Activated T-helper 17 cell treated with anti-CD3 and anti-CD28 coated beads, Interleukin-2, amount 50 U/mL, for 72 hours (primary cell): ENCODE results near the gene MSH6. TPM values are rescaled to one million over a fixed set of nuclear protein-coding genes. Genes with fewer than 3 reads are reported as not detected.

Experiments
- ATAC-seq: fragments of 150-1000 bp; cut with Tn5 transposase; replicated peaks from 2 replicates; pipeline ENCODE4 v1.10.0; 2021; ENCODE audit warnings: mild to moderate bottlenecking, moderate library complexity
- H3K27ac Mint-ChIP-seq: one replicate; pipeline ENCODE4 v1.8.0; 2022; ENCODE audit warnings: mixed read lengths
- H3K27me3 Mint-ChIP-seq: one replicate; pipeline ENCODE4 v1.8.0; 2022; ENCODE audit warnings: mixed read lengths
- H3K36me3 Mint-ChIP-seq: one replicate; pipeline ENCODE4 v1.8.0; 2022; ENCODE audit warnings: low read depth, mild to moderate bottlenecking, mixed read lengths
- H3K4me1 Mint-ChIP-seq: one replicate; pipeline ENCODE4 v1.8.0; 2022; ENCODE audit warnings: mixed read lengths
- H3K4me3 Mint-ChIP-seq: one replicate; pipeline ENCODE4 v1.8.0; 2022; ENCODE audit warnings: mild to moderate bottlenecking, mixed read lengths
- H3K9me3 Mint-ChIP-seq: one replicate; pipeline ENCODE4 v1.8.0; 2022; ENCODE audit warnings: mixed read lengths
- total RNA-seq, 2 donors: library from RNA; stranded (reverse); gene quantifications; one replicate each; pipeline ENCODE4 v1.2.3, GENCODE V29; 2022

Gene MSH6
- total RNA-seq, 2 donors from 2014 or later = 88.9 to 121 TPM

- H3K27me3 Mint-ChIP-seq = no peaks in the 10 kb centered on the region
- H3K9me3 Mint-ChIP-seq = no peaks in the 10 kb centered on the region
- H3K27ac Mint-ChIP-seq = no peak overlapping the region
- no peak for ATAC-seq
- H3K4me1 Mint-ChIP-seq = peaks cover 5% of the 10 kb centered on the region
- H3K36me3 Mint-ChIP-seq = peaks cover 100% of the 10 kb centered on the region
- H3K4me3 Mint-ChIP-seq = no peak overlapping the region
Measured at GRCh38 chr2:47801118-47801517, 18.2 kb downstream of the MSH6 start.

DNA sequence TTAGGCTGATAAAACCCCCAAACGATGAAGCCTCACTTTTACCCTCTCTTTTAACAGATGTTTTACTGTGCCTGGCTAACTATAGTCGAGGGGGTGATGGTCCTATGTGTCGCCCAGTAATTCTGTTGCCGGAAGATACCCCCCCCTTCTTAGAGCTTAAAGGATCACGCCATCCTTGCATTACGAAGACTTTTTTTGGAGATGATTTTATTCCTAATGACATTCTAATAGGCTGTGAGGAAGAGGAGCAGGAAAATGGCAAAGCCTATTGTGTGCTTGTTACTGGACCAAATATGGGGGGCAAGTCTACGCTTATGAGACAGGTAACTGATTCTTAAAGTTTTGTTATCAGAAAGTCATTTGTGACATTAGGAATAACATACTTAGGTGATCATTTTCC lies 20.4 kb downstream of the MSH6 start:
- no peak for ATAC-seq
- H3K9me3 Mint-ChIP-seq = no peaks in the 10 kb centered on the region
- peaks cover 100% of the 10 kb centered on the region for H3K36me3 Mint-ChIP-seq
- no peak overlapping the region for H3K4me3 Mint-ChIP-seq
- H3K27ac Mint-ChIP-seq = peak overlapping the region; percentile 2
- H3K4me1 Mint-ChIP-seq = peaks cover 5% of the 10 kb centered on the region
- no peaks in the 10 kb centered on the region for H3K27me3 Mint-ChIP-seq

DNA sequence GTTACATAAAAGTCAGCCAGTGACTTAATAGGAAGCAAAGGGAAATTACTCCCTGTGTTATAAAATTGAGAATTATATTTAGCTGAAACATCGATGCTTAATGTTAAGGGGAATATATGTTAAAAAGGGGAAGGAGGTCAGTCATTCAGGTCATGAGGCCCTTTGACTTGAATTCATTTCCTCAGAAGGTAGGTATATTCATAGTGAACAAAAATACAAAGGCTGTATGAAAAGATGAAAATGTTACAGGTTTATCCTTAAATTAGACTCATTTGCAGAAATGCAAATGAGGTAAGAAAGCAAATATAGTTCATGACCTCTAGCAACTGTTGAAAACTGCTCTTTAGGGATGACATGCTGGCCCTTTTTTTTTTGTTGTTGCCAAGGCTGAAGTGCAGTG lies 20.8 kb downstream of the MSH6 start:
- Mint-ChIP-seq H3K4me1 (peaks cover 5% of the 10 kb centered on the region), H3K4me3 (no peak overlapping the region), H3K27ac (peak overlapping the region; percentile 2), H3K9me3 (no peaks in the 10 kb centered on the region), H3K27me3 (no peaks in the 10 kb centered on the region), H3K36me3 (peaks cover 100% of the 10 kb centered on the region)
- ATAC-seq = peak; percentile 53

DNA sequence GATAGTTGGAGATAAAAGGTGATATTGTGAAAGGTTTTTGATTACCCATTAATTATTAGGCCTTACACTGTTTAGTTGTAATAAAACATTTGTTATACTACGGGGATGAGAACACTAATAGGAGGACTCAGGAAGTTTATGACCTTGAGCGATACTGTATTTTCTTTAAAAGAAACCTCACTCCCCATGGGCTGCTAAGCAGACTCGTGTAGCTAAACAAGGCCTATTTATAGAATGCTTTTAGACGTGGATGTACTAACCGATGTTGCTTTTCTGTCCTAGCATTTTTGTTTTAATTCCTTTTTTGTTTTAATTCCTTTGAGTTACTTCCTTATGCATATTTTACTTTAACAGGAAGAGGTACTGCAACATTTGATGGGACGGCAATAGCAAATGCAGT lies 22.9 kb downstream of the MSH6 start:
- H3K36me3 Mint-ChIP-seq = peaks cover 100% of the 10 kb centered on the region
- no peaks in the 10 kb centered on the region for H3K27me3 Mint-ChIP-seq
- H3K4me3 Mint-ChIP-seq = no peak overlapping the region
- H3K9me3 Mint-ChIP-seq = no peaks in the 10 kb centered on the region
- no peak overlapping the region for H3K27ac Mint-ChIP-seq
- ATAC-seq = no peak
- H3K4me1 Mint-ChIP-seq = no peaks in the 10 kb centered on the region

- no peak overlapping the region for H3K4me3 Mint-ChIP-seq
- H3K9me3 Mint-ChIP-seq = no peaks in the 10 kb centered on the region
- no peaks in the 10 kb centered on the region for H3K27me3 Mint-ChIP-seq
- H3K27ac Mint-ChIP-seq = peak overlapping the region; percentile 5
- peaks cover 5% of the 10 kb centered on the region for H3K4me1 Mint-ChIP-seq
- peaks cover 100% of the 10 kb centered on the region for H3K36me3 Mint-ChIP-seq
- peak; percentile 3 for ATAC-seq
Measured at GRCh38 chr2:47808614-47809013, 25.7 kb downstream of the MSH6 start.

GRCh38 chr2:47809903-47810302 lies 27.0 kb downstream of the MSH6 start:
- no peaks in the 10 kb centered on the region for H3K9me3 Mint-ChIP-seq
- H3K27ac Mint-ChIP-seq = no peak overlapping the region
- H3K4me3 Mint-ChIP-seq = no peak overlapping the region
- H3K4me1 Mint-ChIP-seq = peaks cover 5% of the 10 kb centered on the region
- H3K27me3 Mint-ChIP-seq = no peaks in the 10 kb centered on the region
- no peak for ATAC-seq
- H3K36me3 Mint-ChIP-seq = peaks cover 100% of the 10 kb centered on the region

- H3K9me3 Mint-ChIP-seq = no peaks in the 10 kb centered on the region
- ATAC-seq = no peak
- H3K36me3 Mint-ChIP-seq = peaks cover 100% of the 10 kb centered on the region
Measured at GRCh38 chr2:47810850-47811249, 27.9 kb downstream of the MSH6 start.

GRCh38 chr2:47811668-47812067 lies 28.7 kb downstream of the MSH6 start:
- no peak overlapping the region for H3K4me3 Mint-ChIP-seq
- H3K27ac Mint-ChIP-seq = peak overlapping the region; percentile 61
- H3K27me3 Mint-ChIP-seq = no peaks in the 10 kb centered on the region
- no peak for ATAC-seq
- H3K9me3 Mint-ChIP-seq = no peaks in the 10 kb centered on the region
- peaks cover 100% of the 10 kb centered on the region for H3K36me3 Mint-ChIP-seq
- peaks cover 5% of the 10 kb centered on the region for H3K4me1 Mint-ChIP-seq

More at GRCh38 chr2:47810850-47811249, 27.9 kb downstream of the MSH6 start:
- Mint-ChIP-seq H3K27me3 (no peaks in the 10 kb centered on the region), H3K4me3 (no peak overlapping the region), H3K27ac (peak overlapping the region; percentile 61), H3K4me1 (peaks cover 5% of the 10 kb centered on the region)

DNA sequence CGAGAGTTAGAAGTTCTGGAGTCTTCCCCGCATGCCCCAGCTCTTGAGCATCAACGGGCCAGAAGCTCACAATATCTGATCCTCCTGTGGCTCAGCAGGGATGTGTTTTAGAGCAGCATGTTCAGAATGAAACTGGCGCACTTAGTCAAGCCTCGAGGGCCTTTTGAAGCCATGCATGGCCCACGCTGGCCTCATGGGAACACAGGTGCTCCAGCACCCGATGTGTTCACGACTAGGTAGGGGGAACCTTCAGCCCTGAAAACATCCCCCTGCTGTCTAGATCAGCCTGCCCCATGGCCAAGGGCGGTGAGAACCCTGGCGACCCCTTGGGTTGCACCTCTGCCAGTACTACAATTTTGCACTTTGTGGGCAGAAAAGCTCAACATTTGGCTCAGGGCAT lies 32.8 kb downstream of the MSH6 start:
- Mint-ChIP-seq H3K9me3 (no peaks in the 10 kb centered on the region), H3K4me3 (no peak overlapping the region), H3K36me3 (peaks cover 100% of the 10 kb centered on the region), H3K27me3 (no peaks in the 10 kb centered on the region), H3K27ac (no peak overlapping the region), H3K4me1 (peaks cover 5% of the 10 kb centered on the region)
- no peak for ATAC-seq

DNA sequence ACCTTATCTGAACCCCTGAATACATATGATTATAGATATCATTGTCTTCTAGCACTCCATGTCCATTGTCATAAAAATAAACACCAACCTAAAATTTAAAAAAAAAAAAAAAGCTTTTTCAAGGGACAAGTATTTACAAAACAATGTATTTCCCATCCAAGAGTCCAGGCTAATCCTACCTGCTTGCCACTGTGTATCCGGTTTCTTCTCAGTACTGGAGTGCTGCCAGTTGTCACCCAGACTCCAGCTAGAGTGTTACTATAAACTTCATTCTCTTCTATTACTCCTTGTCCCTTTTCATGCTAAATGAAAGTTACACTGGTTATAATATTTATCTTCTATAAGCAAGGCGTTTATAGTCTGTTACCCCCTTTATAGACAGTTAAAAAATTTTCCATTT lies 35.8 kb downstream of the MSH6 start:
- ATAC-seq = no peak
- H3K36me3 Mint-ChIP-seq = peaks cover 98% of the 10 kb centered on the region
- H3K27me3 Mint-ChIP-seq = no peaks in the 10 kb centered on the region
- no peaks in the 10 kb centered on the region for H3K9me3 Mint-ChIP-seq
- no peaks in the 10 kb centered on the region for H3K4me1 Mint-ChIP-seq
- no peak overlapping the region for H3K27ac Mint-ChIP-seq
- no peak overlapping the region for H3K4me3 Mint-ChIP-seq

DNA sequence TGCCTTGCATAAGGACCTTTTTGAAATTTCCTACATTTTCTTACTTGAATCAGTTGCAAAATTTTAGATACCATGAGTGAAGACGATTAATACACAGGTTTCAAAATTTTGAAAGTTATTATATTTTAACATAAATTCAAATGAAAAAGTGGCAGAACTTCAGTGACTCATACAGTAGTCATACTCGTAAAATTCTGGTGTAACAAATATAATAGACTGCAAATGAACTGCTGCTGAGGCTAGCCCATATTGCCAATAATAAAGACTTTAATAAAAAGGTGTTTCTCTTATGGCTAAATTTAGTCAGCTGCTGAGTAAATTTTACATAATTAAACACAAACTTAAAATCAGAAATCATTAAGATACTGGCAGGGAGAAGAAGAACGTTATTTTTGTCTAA lies 36.9 kb downstream of the MSH6 start:
- no peak for ATAC-seq
- H3K27me3 Mint-ChIP-seq = no peaks in the 10 kb centered on the region
- H3K4me1 Mint-ChIP-seq = no peaks in the 10 kb centered on the region
- peaks cover 98% of the 10 kb centered on the region for H3K36me3 Mint-ChIP-seq
- H3K27ac Mint-ChIP-seq = no peak overlapping the region
- H3K9me3 Mint-ChIP-seq = no peaks in the 10 kb centered on the region
- no peak overlapping the region for H3K4me3 Mint-ChIP-seq

- H3K27ac Mint-ChIP-seq = no peak overlapping the region
- ATAC-seq = no peak
Measured at GRCh38 chr2:47822518-47822917, 39.6 kb downstream of the MSH6 start.

DNA sequence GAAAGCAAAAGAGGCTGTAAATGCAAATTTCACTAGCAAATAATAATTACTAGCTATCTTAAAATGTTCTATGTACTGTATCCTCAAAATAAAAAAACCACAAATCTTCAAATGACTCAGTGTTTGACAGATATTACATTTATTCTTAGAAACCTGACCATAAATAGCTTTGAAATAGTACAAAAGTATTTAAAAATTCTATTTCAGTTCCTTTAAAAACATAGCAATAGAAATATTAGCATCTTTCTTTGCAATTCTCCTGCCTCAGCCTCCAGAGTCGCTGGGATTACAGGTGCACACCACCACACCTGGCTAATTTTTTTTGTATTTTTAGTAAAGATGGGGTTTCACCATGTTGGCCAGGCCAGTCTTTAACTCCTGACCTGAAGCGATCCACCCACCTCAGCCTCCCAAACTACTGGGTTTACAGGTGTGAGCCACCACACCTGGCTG lies 50.6 kb downstream of the MSH6 start:
- ATAC-seq = no peak
- Mint-ChIP-seq H3K36me3 (peaks cover 90% of the 10 kb centered on the region), H3K27ac (no peak overlapping the region), H3K27me3 (no peaks in the 10 kb centered on the region), H3K4me1 (no peaks in the 10 kb centered on the region), H3K9me3 (no peaks in the 10 kb centered on the region), H3K4me3 (no peak overlapping the region)

More at GRCh38 chr2:47822518-47822917, 39.6 kb downstream of the MSH6 start:
- Mint-ChIP-seq H3K9me3 (no peaks in the 10 kb centered on the region), H3K4me1 (no peaks in the 10 kb centered on the region), H3K4me3 (no peak overlapping the region), H3K36me3 (peaks cover 98% of the 10 kb centered on the region), H3K27me3 (no peaks in the 10 kb centered on the region)

- Mint-ChIP-seq H3K27me3 (no peaks in the 10 kb centered on the region), H3K4me1 (peaks cover under 1% of the 10 kb centered on the region), H3K36me3 (peaks cover 82% of the 10 kb centered on the region), H3K4me3 (no peak overlapping the region), H3K9me3 (no peaks in the 10 kb centered on the region), H3K27ac (no peak overlapping the region)
- ATAC-seq = no peak
Measured at GRCh38 chr2:47838249-47838648, 55.3 kb downstream of the MSH6 start.

GRCh38 chr2:47838686-47839085 lies 55.7 kb downstream of the MSH6 start:
- Mint-ChIP-seq H3K4me1 (peaks cover 5% of the 10 kb centered on the region), H3K4me3 (no peak overlapping the region), H3K9me3 (no peaks in the 10 kb centered on the region), H3K27ac (no peak overlapping the region), H3K27me3 (no peaks in the 10 kb centered on the region), H3K36me3 (peaks cover 84% of the 10 kb centered on the region)
- ATAC-seq = no peak

GRCh38 chr2:47842846-47843245 lies 59.9 kb downstream of the MSH6 start:
- H3K36me3 Mint-ChIP-seq = peaks cover 47% of the 10 kb centered on the region
- ATAC-seq = no peak
- peaks cover 11% of the 10 kb centered on the region for H3K4me1 Mint-ChIP-seq
- H3K27ac Mint-ChIP-seq = peak overlapping the region; percentile 66
- no peaks in the 10 kb centered on the region for H3K9me3 Mint-ChIP-seq
- H3K27me3 Mint-ChIP-seq = no peaks in the 10 kb centered on the region
- no peak overlapping the region for H3K4me3 Mint-ChIP-seq
